Stromal cell of bone marrow (primary cell): ENCODE results near the gene NCF2.
"Not testable (repeated sequence)": the region's sequence is repeated elsewhere in the genome, so short reads cannot be mapped to it uniquely, and the experiment has no call there.

ENCODE experiments used
- DNase-seq: peaks from one replicate; pipeline ENCODE4 v3.0.0-alpha.2; 2012; ENCODE audit warnings: low read depth

Gene NCF2

GRCh38 chr1:183590244-183591191 is at the start of gene NCF2:
TSS of gene NCF2 (minus strand) at chr1:183590459. CDS start at chr1:183590329, 130 bp downstream.
- DNase-seq = no peak

- no peak for DNase-seq
Measured at GRCh38 chr1:183638649-183639387, 48.6 kb upstream of the NCF2 start.

- DNase-seq = no peak
Measured at GRCh38 chr1:183636783-183637182, 46.5 kb upstream of the NCF2 start.

- DNase-seq = no peak
Measured at GRCh38 chr1:183636334-183636682, 46.0 kb upstream of the NCF2 start.

- peak; percentile 96 for DNase-seq
Measured at GRCh38 chr1:183635606-183636333, 45.5 kb upstream of the NCF2 start, which contains the start of gene ARPC5. TSS of gene ARPC5 (minus strand) at chr1:183635783. CDS start at chr1:183635659, 124 bp downstream.

GRCh38 chr1:183635099-183635605 is 44.9 kb upstream of the NCF2 start:
- DNase-seq = no peak

- no peak for DNase-seq
Measured at GRCh38 chr1:183634429-183635065, 44.3 kb upstream of the NCF2 start.

- DNase-seq = peak; percentile 71
Measured at GRCh38 chr1:183633676-183634343, 43.6 kb upstream of the NCF2 start.

GRCh38 chr1:183632964-183633363 is 42.7 kb upstream of the NCF2 start:
- no peak for DNase-seq

- DNase-seq = no peak
Measured at GRCh38 chr1:183632114-183632513, 41.9 kb upstream of the NCF2 start.

- peak; percentile 63 for DNase-seq
Measured at GRCh38 chr1:183630748-183631147, 40.5 kb upstream of the NCF2 start.

GRCh38 chr1:183628537-183628936 is 38.3 kb upstream of the NCF2 start:
- DNase-seq = no peak

- DNase-seq = not testable (repeated sequence)
Measured at GRCh38 chr1:183626236-183626635, 36.0 kb upstream of the NCF2 start.

GRCh38 chr1:183622884-183623785 is 32.9 kb upstream of the NCF2 start:
- DNase-seq = no peak

- no peak for DNase-seq
Measured at GRCh38 chr1:183622013-183622412, 31.8 kb upstream of the NCF2 start.

- no peak for DNase-seq
Measured at GRCh38 chr1:183620311-183620710, 30.1 kb upstream of the NCF2 start.

- DNase-seq = no peak
Measured at GRCh38 chr1:183619781-183620180, 29.5 kb upstream of the NCF2 start.

- DNase-seq = not testable (repeated sequence)
Measured at GRCh38 chr1:183618202-183618601, 27.9 kb upstream of the NCF2 start.

- not testable (repeated sequence) for DNase-seq
Measured at GRCh38 chr1:183612975-183613374, 22.7 kb upstream of the NCF2 start.

- DNase-seq = no peak
Measured at GRCh38 chr1:183612407-183612806, 22.1 kb upstream of the NCF2 start.
